Testis (tissue), 2 donors: ENCODE data around the gene NPAS2.

Experiments used
- POLR2A ChIP-seq: fragments of 450-650 bp; IDR thresholded peaks from one replicate; pipeline ENCODE4 v1.6.1; 2017; ENCODE audit warnings: antibody characterized with exemption, mild to moderate bottlenecking, moderate library complexity
- TF ChIP-seq, protein P1 (sequence below), 3 experiments: fragments of 450-650 bp in 2 of 3; fragments of 200-600 bp in 1 of 3; sonication (generic) in 1 of 3; IDR thresholded peaks; one replicate each; pipeline ENCODE4 v1.5.1; 2016 to 2019; ENCODE audit warnings: antibody characterized with exemption in 3 of 3, mild to moderate bottlenecking in 2 of 3, moderate library complexity in 1 of 3

GRCh38 chr2:100940240-100940639, 120.3 kb downstream of the NPAS2 start:
- no peak for TF ChIP-seq POLR2A
- TF ChIP-seq, protein P1, sequence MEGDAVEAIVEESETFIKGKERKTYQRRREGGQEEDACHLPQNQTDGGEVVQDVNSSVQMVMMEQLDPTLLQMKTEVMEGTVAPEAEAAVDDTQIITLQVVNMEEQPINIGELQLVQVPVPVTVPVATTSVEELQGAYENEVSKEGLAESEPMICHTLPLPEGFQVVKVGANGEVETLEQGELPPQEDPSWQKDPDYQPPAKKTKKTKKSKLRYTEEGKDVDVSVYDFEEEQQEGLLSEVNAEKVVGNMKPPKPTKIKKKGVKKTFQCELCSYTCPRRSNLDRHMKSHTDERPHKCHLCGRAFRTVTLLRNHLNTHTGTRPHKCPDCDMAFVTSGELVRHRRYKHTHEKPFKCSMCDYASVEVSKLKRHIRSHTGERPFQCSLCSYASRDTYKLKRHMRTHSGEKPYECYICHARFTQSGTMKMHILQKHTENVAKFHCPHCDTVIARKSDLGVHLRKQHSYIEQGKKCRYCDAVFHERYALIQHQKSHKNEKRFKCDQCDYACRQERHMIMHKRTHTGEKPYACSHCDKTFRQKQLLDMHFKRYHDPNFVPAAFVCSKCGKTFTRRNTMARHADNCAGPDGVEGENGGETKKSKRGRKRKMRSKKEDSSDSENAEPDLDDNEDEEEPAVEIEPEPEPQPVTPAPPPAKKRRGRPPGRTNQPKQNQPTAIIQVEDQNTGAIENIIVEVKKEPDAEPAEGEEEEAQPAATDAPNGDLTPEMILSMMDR (IDR thresholded peaks at IDR 0.05), result no peak
